Astrocyte (in vitro differentiated cells and primary cell): Measurements from ENCODE around the gene DAD1. TPM values are rescaled to one million over a fixed set of nuclear protein-coding genes. Genes with fewer than 3 reads are reported as not detected.

Experiments used
- DNase-seq: peaks from one replicate; pipeline ENCODE4 v3.0.0-alpha.2; 2010; ENCODE audit warnings: low read depth
- FAIRE-seq: peaks from 2 replicates; lab custom pipeline; 2011; peaks lifted over from hg19 to GRCh38; lab: Jason Lieb, UNC
- H2AFZ ChIP-seq: 2 replicates; pipeline ENCODE4 v1.6.0; 2012; ENCODE audit warnings: low read depth, low read length, inconsistent platforms
- H3K27ac ChIP-seq: 2 replicates; pipeline ENCODE4 v1.5.1; 2011; ENCODE audit warnings: low read depth, low read length, inconsistent platforms
- H3K27me3 ChIP-seq: 2 replicates; pipeline ENCODE4 v1.6.0; 2011; ENCODE audit warnings: low read length, inconsistent platforms; ENCODE audit not compliant: insufficient read depth
- H3K36me3 ChIP-seq: 2 replicates; pipeline ENCODE4 v1.5.1; 2011; ENCODE audit warnings: low read length, inconsistent platforms; ENCODE audit not compliant: insufficient read depth
- H3K4me1 ChIP-seq: 2 replicates; pipeline ENCODE4 v1.5.1; 2011; ENCODE audit warnings: low read length, inconsistent platforms; ENCODE audit not compliant: insufficient read depth
- H3K4me2 ChIP-seq: 2 replicates; pipeline ENCODE4 v1.6.0; 2012; ENCODE audit warnings: low read length, inconsistent platforms
- H3K4me3 ChIP-seq: 2 replicates; pipeline ENCODE4 v1.5.1; 2011; ENCODE audit warnings: low read depth, mild to moderate bottlenecking, low read length, inconsistent platforms; ENCODE audit not compliant: insufficient read depth
- H3K79me2 ChIP-seq: 2 replicates; pipeline ENCODE4 v1.6.0; 2012; ENCODE audit warnings: mild to moderate bottlenecking, low read length, inconsistent platforms; ENCODE audit not compliant: insufficient read depth
- H3K9ac ChIP-seq: 2 replicates; pipeline ENCODE4 v1.6.0; 2012; ENCODE audit warnings: mild to moderate bottlenecking, low read length, inconsistent platforms
- H3K9me3 ChIP-seq: 2 replicates; pipeline ENCODE4 v1.5.1; 2012; ENCODE audit warnings: low read depth, mild to moderate bottlenecking, low read length, inconsistent platforms; ENCODE audit not compliant: insufficient read depth
- H4K20me1 ChIP-seq: 2 replicates; pipeline ENCODE4 v1.6.0; 2012; ENCODE audit warnings: low read length, inconsistent platforms; ENCODE audit not compliant: insufficient read depth
- H3K27ac Mint-ChIP-seq: one replicate; pipeline ENCODE4 v1.8.0; 2021; ENCODE audit warnings: mild to moderate bottlenecking, mixed read lengths; ENCODE audit not compliant: unreplicated experiment
- H3K27me3 Mint-ChIP-seq: one replicate; pipeline ENCODE4 v1.8.0; 2021; ENCODE audit warnings: low read depth, mixed read lengths; ENCODE audit not compliant: unreplicated experiment
- H3K36me3 Mint-ChIP-seq: one replicate; pipeline ENCODE4 v1.8.0; 2021; ENCODE audit warnings: low read depth, mixed read lengths; ENCODE audit not compliant: unreplicated experiment
- H3K4me1 Mint-ChIP-seq: one replicate; pipeline ENCODE4 v1.8.0; 2021; ENCODE audit warnings: low read depth, mixed read lengths; ENCODE audit not compliant: unreplicated experiment
- H3K4me3 Mint-ChIP-seq: one replicate; pipeline ENCODE4 v1.8.0; 2021; ENCODE audit warnings: mild to moderate bottlenecking, moderate library complexity, mixed read lengths; ENCODE audit not compliant: unreplicated experiment
- H3K9me3 Mint-ChIP-seq: one replicate; pipeline ENCODE4 v1.8.0; 2021; ENCODE audit warnings: mild to moderate bottlenecking, mixed read lengths; ENCODE audit not compliant: unreplicated experiment
- EZH2 ChIP-seq: IDR thresholded peaks from 2 replicates; pipeline ENCODE4 v1.6.1; 2012; ENCODE audit warnings: mild to moderate bottlenecking, low read length, inconsistent platforms; ENCODE audit not compliant: insufficient read depth
- total RNA-seq: library from RNA; stranded (reverse); gene quantifications from 2 replicates; pipeline ENCODE4 v1.2.1, GENCODE V29; 2021
- TF ChIP-seq, protein P1 (sequence below): IDR thresholded peaks from 2 replicates; pipeline ENCODE4 v1.5.1; 2011; ENCODE audit warnings: low read depth, mild to moderate bottlenecking, inconsistent platforms, low read length, moderate library complexity; ENCODE audit not compliant: insufficient read depth

Gene DAD1
- total RNA-seq, 1 donor from 2014 or later, result 302 TPM

DNA sequence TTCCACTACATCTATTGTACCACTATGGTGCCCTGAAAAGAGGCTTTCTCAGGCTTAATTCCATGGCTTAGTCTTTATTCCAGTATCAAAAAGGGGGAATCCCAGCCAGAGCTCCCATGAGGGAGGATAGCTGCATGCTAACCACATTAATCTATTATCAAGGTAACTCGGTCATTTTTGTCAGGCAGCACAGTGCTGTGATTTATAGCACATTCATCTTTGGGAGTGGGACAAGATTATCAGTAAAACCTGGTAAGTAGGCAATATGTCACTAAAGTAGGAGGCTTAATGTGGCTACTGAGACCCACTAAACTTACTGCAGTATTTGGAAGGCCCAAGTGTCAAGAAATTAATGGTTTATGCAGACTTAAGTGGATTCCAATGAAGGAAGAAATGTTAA, 58.9 kb downstream of the DAD1 start:
- no peak overlapping the region for H3K9ac ChIP-seq
- peaks cover 11% of the 10 kb centered on the region for H3K79me2 ChIP-seq
- Mint-ChIP-seq H3K27me3 (no peaks in the 10 kb centered on the region), H3K36me3 (peaks cover 2% of the 10 kb centered on the region), H3K9me3 (no peaks in the 10 kb centered on the region), H3K27ac (no peak overlapping the region), H3K4me1 (peaks cover 43% of the 10 kb centered on the region), H3K4me3 (no peak overlapping the region)
- no peak overlapping the region for H2AFZ ChIP-seq
- no peaks in the 10 kb centered on the region for H3K9me3 ChIP-seq
- no peak for TF ChIP-seq EZH2
- TF ChIP-seq, protein P1, sequence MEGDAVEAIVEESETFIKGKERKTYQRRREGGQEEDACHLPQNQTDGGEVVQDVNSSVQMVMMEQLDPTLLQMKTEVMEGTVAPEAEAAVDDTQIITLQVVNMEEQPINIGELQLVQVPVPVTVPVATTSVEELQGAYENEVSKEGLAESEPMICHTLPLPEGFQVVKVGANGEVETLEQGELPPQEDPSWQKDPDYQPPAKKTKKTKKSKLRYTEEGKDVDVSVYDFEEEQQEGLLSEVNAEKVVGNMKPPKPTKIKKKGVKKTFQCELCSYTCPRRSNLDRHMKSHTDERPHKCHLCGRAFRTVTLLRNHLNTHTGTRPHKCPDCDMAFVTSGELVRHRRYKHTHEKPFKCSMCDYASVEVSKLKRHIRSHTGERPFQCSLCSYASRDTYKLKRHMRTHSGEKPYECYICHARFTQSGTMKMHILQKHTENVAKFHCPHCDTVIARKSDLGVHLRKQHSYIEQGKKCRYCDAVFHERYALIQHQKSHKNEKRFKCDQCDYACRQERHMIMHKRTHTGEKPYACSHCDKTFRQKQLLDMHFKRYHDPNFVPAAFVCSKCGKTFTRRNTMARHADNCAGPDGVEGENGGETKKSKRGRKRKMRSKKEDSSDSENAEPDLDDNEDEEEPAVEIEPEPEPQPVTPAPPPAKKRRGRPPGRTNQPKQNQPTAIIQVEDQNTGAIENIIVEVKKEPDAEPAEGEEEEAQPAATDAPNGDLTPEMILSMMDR, result no peak
- DNase-seq (peak; percentile 51), FAIRE-seq (no peak)
- no peaks in the 10 kb centered on the region for H3K36me3 ChIP-seq
- no peak overlapping the region for H3K4me2 ChIP-seq
- H3K27ac ChIP-seq, result no peak overlapping the region
- H3K27me3 ChIP-seq, result no peaks in the 10 kb centered on the region
- H4K20me1 ChIP-seq, result no peaks in the 10 kb centered on the region
- H3K4me3 ChIP-seq, result no peak overlapping the region
- H3K4me1 ChIP-seq, result peaks cover 24% of the 10 kb centered on the region

GRCh38 chr14:22526744-22527143, 62.3 kb downstream of the DAD1 start:
- peaks cover 8% of the 10 kb centered on the region for H3K4me1 ChIP-seq
- H3K27me3 Mint-ChIP-seq, result no peaks in the 10 kb centered on the region
- H3K4me2 ChIP-seq, result no peak overlapping the region
- no peaks in the 10 kb centered on the region for H4K20me1 ChIP-seq
- H3K36me3 Mint-ChIP-seq, result peaks cover 2% of the 10 kb centered on the region
- H3K4me3 Mint-ChIP-seq, result no peak overlapping the region
- DNase-seq (no peak), FAIRE-seq (no peak)
- no peaks in the 10 kb centered on the region for H3K36me3 ChIP-seq
- H3K9me3 Mint-ChIP-seq, result no peaks in the 10 kb centered on the region
- no peak for TF ChIP-seq EZH2
- TF ChIP-seq, protein P1, result no peak
- no peaks in the 10 kb centered on the region for H3K27me3 ChIP-seq
- H3K4me1 Mint-ChIP-seq, result peaks cover 27% of the 10 kb centered on the region
- H3K9me3 ChIP-seq, result no peaks in the 10 kb centered on the region
- no peak overlapping the region for H3K4me3 ChIP-seq
- H3K27ac Mint-ChIP-seq, result no peak overlapping the region
- H3K27ac ChIP-seq, result no peak overlapping the region
- no peak overlapping the region for H2AFZ ChIP-seq
- H3K9ac ChIP-seq, result no peak overlapping the region
- H3K79me2 ChIP-seq, result peaks cover 13% of the 10 kb centered on the region

DNA sequence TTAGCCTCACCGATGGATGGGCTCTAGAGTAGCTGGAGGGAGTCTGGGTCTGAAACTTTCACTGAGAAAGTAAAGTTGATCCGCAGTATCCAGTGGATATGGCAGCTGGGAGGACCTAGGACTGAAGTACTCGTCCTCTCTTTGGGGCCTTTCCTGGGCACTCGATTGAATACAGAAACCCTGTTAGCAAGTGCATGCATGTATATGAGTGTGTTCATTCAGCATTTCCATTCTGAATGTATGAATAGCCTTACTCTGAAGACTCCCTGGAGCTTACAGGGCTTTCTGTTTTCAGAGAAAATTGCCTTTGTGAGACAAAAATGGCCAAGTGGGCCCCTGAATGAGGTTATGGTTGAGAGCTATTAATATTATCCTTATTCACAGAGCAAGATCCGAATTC, 62.8 kb downstream of the DAD1 start:
- Mint-ChIP-seq H3K4me3 (no peak overlapping the region), H3K27ac (no peak overlapping the region), H3K36me3 (peaks cover 2% of the 10 kb centered on the region), H3K9me3 (no peaks in the 10 kb centered on the region), H3K27me3 (no peaks in the 10 kb centered on the region), H3K4me1 (peaks cover 26% of the 10 kb centered on the region)
- no peaks in the 10 kb centered on the region for H3K27me3 ChIP-seq
- no peaks in the 10 kb centered on the region for H3K36me3 ChIP-seq
- no peak overlapping the region for H3K4me3 ChIP-seq
- DNase-seq (no peak), FAIRE-seq (no peak)
- H3K9ac ChIP-seq, result no peak overlapping the region
- H3K79me2 ChIP-seq, result peaks cover 13% of the 10 kb centered on the region
- no peaks in the 10 kb centered on the region for H4K20me1 ChIP-seq
- peaks cover 12% of the 10 kb centered on the region for H3K4me1 ChIP-seq
- H3K4me2 ChIP-seq, result no peak overlapping the region
- no peaks in the 10 kb centered on the region for H3K9me3 ChIP-seq
- H2AFZ ChIP-seq, result no peak overlapping the region
- H3K27ac ChIP-seq, result no peak overlapping the region
- TF ChIP-seq EZH2, result no peak
- TF ChIP-seq, protein P1, result no peak
